ENCODE results near the gene RBM41.
"Not testable (repeated sequence)": the region's sequence is repeated elsewhere in the genome, so short reads cannot be mapped to it uniquely, and the experiment has no call there.

The RBM41 gene

GRCh38 chrX:107155621-107156430 is 37.2 kb upstream of the RBM41 start:
- H4K91ac ChIP-seq (ENCODE audit: low read depth, low read length); H3K14ac ChIP-seq (ENCODE audit: low read length); H2AFZ ChIP-seq (ENCODE audit: insufficient read depth, low read length, poor library complexity); H3K79me2 ChIP-seq (ENCODE audit: control insufficient read depth, insufficient read depth, low read length, poor library complexity); H4K12ac ChIP-seq (ENCODE audit: low read depth, low read length); H2AK5ac ChIP-seq (ENCODE audit: low read length); H3K79me1 ChIP-seq (ENCODE audit: low read length); DNase-seq; H2BK12ac ChIP-seq (ENCODE audit: low read length); H4K8ac ChIP-seq (ENCODE audit: low read depth, low read length); H3K4ac ChIP-seq (ENCODE audit: low read depth, low read length); H3K27ac ChIP-seq (ENCODE audit: low read depth, low read length); H2BK120ac ChIP-seq (ENCODE audit: insufficient read depth, low read length, poor library complexity); H3K27me3 ChIP-seq (ENCODE audit: insufficient read depth, low read length); H3K23ac ChIP-seq (ENCODE audit: low read length); H3K36me3 ChIP-seq (ENCODE audit: control insufficient read depth in 1 of 2, insufficient read depth in 2 of 2, low read length in 2 of 2); H3K9ac ChIP-seq (ENCODE audit: low read length); H3K4me1 ChIP-seq (ENCODE audit: control insufficient read depth in 1 of 2, insufficient read depth in 2 of 2, low read length in 2 of 2); H3K9me3 ChIP-seq (ENCODE audit: insufficient read depth, low read depth, low read length); H3K18ac ChIP-seq (ENCODE audit: low read length); H2BK5ac ChIP-seq (ENCODE audit: low read depth, low read length, poor library complexity): not testable (repeated sequence)
- WGBS (ENCODE audit: extremely low coverage, insufficient coverage, insufficient read length), result no CpG with 5 or more reads among the region's 32 CpGs
- H3K4me2 ChIP-seq (ENCODE audit: low read length), result peak overlapping the region; percentile 40
- H3K4me3 ChIP-seq (ENCODE audit: low read depth, low read length), result peak overlapping the region; percentile 59

- WGBS (ENCODE audit: extremely low coverage, insufficient coverage, insufficient read length), result no CpG with 5 or more reads among the region's 6 CpGs
These were observed 36.4 kb upstream of the RBM41 start for GRCh38 chrX:107154787-107155620.

GRCh38 chrX:107153005-107153404 is 34.4 kb upstream of the RBM41 start:
- Histone ChIP-seq H2BK120ac (ENCODE audit: insufficient read depth, low read length, poor library complexity) (no peak overlapping the region), H3K4me1 (ENCODE audit: control insufficient read depth in 1 of 2, insufficient read depth in 2 of 2, low read length in 2 of 2) (peaks cover 0 to 6% of the 10 kb centered on the region in 2 experiments), H3K9me3 (ENCODE audit: insufficient read depth, low read depth, low read length) (no peaks in the 10 kb centered on the region), H3K27ac (ENCODE audit: low read depth, low read length) (no peak overlapping the region), H3K36me3 (ENCODE audit: control insufficient read depth in 1 of 2, insufficient read depth in 2 of 2, low read length in 2 of 2) (no peaks in the 10 kb centered on the region), H3K9ac (ENCODE audit: low read length) (no peak overlapping the region), H3K18ac (ENCODE audit: low read length) (no peak overlapping the region), H3K14ac (ENCODE audit: low read length) (no peak overlapping the region), H2AFZ (ENCODE audit: insufficient read depth, low read length, poor library complexity) (no peak overlapping the region), H3K4me2 (ENCODE audit: low read length) (no peak overlapping the region), H2BK12ac (ENCODE audit: low read length) (no peak overlapping the region), H3K4me3 (ENCODE audit: low read depth, low read length) (no peak overlapping the region), H3K79me2 (ENCODE audit: control insufficient read depth, insufficient read depth, low read length, poor library complexity) (no peaks in the 10 kb centered on the region), H3K27me3 (ENCODE audit: insufficient read depth, low read length) (no peaks in the 10 kb centered on the region), H3K23ac (ENCODE audit: low read length) (no peak overlapping the region), H2BK5ac (ENCODE audit: low read depth, low read length, poor library complexity) (no peak overlapping the region), H3K79me1 (ENCODE audit: low read length) (no peaks in the 10 kb centered on the region), H2AK5ac (ENCODE audit: low read length) (no peak overlapping the region), H4K12ac (ENCODE audit: low read depth, low read length) (no peak overlapping the region), H4K8ac (ENCODE audit: low read depth, low read length) (no peak overlapping the region), H4K91ac (ENCODE audit: low read depth, low read length) (no peak overlapping the region), H3K4ac (ENCODE audit: low read depth, low read length) (no peak overlapping the region)
- WGBS (ENCODE audit: extremely low coverage, insufficient coverage, insufficient read length), result no CpG with 5 or more reads among the region's 5 CpGs
- no peak for DNase-seq

More at GRCh38 chrX:107154787-107155620, 36.4 kb upstream of the RBM41 start:
- no peaks in the 10 kb centered on the region for H3K79me1 ChIP-seq (ENCODE audit: low read length)
- no peak overlapping the region for H3K14ac ChIP-seq (ENCODE audit: low read length)
- H3K4me1 ChIP-seq (ENCODE audit: control insufficient read depth in 1 of 2, insufficient read depth in 2 of 2, low read length in 2 of 2), result peaks cover 0 to 6% of the 10 kb centered on the region in 2 experiments
- H3K18ac ChIP-seq (ENCODE audit: low read length), result no peak overlapping the region
- no peaks in the 10 kb centered on the region for H3K79me2 ChIP-seq (ENCODE audit: control insufficient read depth, insufficient read depth, low read length, poor library complexity)
- peak overlapping the region; percentile 40 for H3K4me2 ChIP-seq (ENCODE audit: low read length)
- no peak overlapping the region for H3K4me3 ChIP-seq (ENCODE audit: low read depth, low read length)
- no peak overlapping the region for H4K91ac ChIP-seq (ENCODE audit: low read depth, low read length)
- no peak overlapping the region for H2AFZ ChIP-seq (ENCODE audit: insufficient read depth, low read length, poor library complexity)
- no peak overlapping the region for H3K9ac ChIP-seq (ENCODE audit: low read length)
- no peak overlapping the region for H4K8ac ChIP-seq (ENCODE audit: low read depth, low read length)
- no peak overlapping the region for H3K23ac ChIP-seq (ENCODE audit: low read length)
- H2BK5ac ChIP-seq (ENCODE audit: low read depth, low read length, poor library complexity), result no peak overlapping the region
- H3K4ac ChIP-seq (ENCODE audit: low read depth, low read length), result no peak overlapping the region
- no peak overlapping the region for H4K12ac ChIP-seq (ENCODE audit: low read depth, low read length)
- H2BK12ac ChIP-seq (ENCODE audit: low read length), result no peak overlapping the region
- H3K27me3 ChIP-seq (ENCODE audit: insufficient read depth, low read length), result no peaks in the 10 kb centered on the region
- no peak overlapping the region for H2AK5ac ChIP-seq (ENCODE audit: low read length)
- H2BK120ac ChIP-seq (ENCODE audit: insufficient read depth, low read length, poor library complexity), result no peak overlapping the region
- H3K27ac ChIP-seq (ENCODE audit: low read depth, low read length), result peak overlapping the region; percentile 1
- no peak for DNase-seq
- H3K36me3 ChIP-seq (ENCODE audit: control insufficient read depth in 1 of 2, insufficient read depth in 2 of 2, low read length in 2 of 2), result no peaks in the 10 kb centered on the region
- H3K9me3 ChIP-seq (ENCODE audit: insufficient read depth, low read depth, low read length), result no peaks in the 10 kb centered on the region

DNA sequence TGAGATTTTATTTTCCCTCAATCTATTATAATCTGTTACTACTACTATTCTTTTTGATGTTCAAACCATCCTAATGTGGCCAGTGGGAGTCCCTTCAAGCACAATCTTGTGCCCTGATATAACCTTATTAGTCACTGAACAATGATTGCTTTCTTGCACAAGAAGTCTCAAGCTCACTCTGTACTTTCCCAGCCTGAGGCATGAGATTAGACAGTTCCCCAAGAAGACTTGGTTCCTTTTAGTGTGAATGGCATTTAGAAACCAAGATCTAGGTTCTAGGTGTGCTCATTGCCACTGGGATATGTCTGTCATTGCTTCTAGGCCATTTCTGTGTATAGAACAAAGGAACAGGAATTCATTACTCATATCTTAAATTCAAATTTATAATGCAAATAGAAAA is 28.0 kb upstream of the RBM41 start:
- no peaks in the 10 kb centered on the region for H3K4me1 ChIP-seq (ENCODE audit: control insufficient read depth in 1 of 2, insufficient read depth in 2 of 2, low read length in 2 of 2)
- H2BK12ac ChIP-seq (ENCODE audit: low read length), result no peak overlapping the region
- no peak overlapping the region for H2AFZ ChIP-seq (ENCODE audit: insufficient read depth, low read length, poor library complexity)
- no peak overlapping the region for H4K8ac ChIP-seq (ENCODE audit: low read depth, low read length)
- H4K91ac ChIP-seq (ENCODE audit: low read depth, low read length), result no peak overlapping the region
- H3K79me2 ChIP-seq (ENCODE audit: control insufficient read depth, insufficient read depth, low read length, poor library complexity), result no peaks in the 10 kb centered on the region
- H3K9me3 ChIP-seq (ENCODE audit: insufficient read depth, low read depth, low read length), result no peaks in the 10 kb centered on the region
- no peak overlapping the region for H3K4me2 ChIP-seq (ENCODE audit: low read length)
- H3K14ac ChIP-seq (ENCODE audit: low read length), result no peak overlapping the region
- H3K18ac ChIP-seq (ENCODE audit: low read length), result no peak overlapping the region
- no peak overlapping the region for H3K27ac ChIP-seq (ENCODE audit: low read depth, low read length)
- no peak overlapping the region for H2AK5ac ChIP-seq (ENCODE audit: low read length)
- H2BK5ac ChIP-seq (ENCODE audit: low read depth, low read length, poor library complexity), result no peak overlapping the region
- no peak overlapping the region for H3K4ac ChIP-seq (ENCODE audit: low read depth, low read length)
- no peaks in the 10 kb centered on the region for H3K36me3 ChIP-seq (ENCODE audit: control insufficient read depth in 1 of 2, insufficient read depth in 2 of 2, low read length in 2 of 2)
- H3K27me3 ChIP-seq (ENCODE audit: insufficient read depth, low read length), result no peaks in the 10 kb centered on the region
- no peak overlapping the region for H4K12ac ChIP-seq (ENCODE audit: low read depth, low read length)
- no peak overlapping the region for H3K9ac ChIP-seq (ENCODE audit: low read length)
- no peak overlapping the region for H3K4me3 ChIP-seq (ENCODE audit: low read depth, low read length)
- H3K79me1 ChIP-seq (ENCODE audit: low read length), result no peaks in the 10 kb centered on the region
- peak; percentile 15 to 39 for DNase-seq
- no peak overlapping the region for H3K23ac ChIP-seq (ENCODE audit: low read length)
- H2BK120ac ChIP-seq (ENCODE audit: insufficient read depth, low read length, poor library complexity), result no peak overlapping the region

All from trophoblast cell (in vitro differentiated cells and primary cell).